ENCODE results near the gene OR6M1.

OR6M1 gene

DNA sequence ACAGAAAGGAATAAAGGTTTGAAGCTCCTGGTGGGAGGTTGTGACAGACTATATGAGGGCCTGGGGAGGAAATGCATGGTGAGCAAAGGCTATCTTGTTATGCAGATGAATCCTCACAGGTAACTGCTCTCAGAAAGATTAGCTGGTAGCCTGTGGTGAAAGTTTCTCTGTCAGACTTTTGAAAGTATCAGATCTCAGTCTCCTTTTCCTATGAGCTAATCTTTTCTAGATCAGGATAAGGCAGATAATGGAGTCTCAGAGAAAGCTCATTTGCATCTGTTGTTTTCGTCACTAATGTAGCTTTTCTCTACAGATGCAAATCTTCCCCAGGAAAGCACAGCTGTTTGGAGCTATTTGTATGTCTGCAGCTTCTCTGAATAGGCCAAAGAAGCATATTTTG lies 30.9 kb downstream of the OR6M1 start:
- no peak for DNase-seq

DNA sequence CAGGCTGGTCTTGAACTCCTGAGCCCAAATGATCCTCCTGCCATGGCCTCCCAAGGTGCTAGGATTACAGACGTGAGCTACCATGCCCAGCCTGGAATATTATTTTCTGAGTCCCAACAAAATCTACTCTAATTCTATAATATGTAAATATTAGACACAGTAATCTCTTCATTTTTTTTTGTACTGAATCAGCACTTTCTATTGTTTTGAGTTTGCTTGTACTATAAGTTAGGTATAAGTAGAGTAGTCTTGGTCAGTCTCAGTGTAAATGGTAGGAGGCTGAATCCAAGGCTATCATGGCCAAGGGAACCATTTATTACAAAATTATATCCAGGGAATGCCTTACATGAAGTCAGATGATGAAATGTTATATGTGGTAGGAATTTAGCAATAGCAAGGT lies 32.2 kb downstream of the OR6M1 start:
- no peak for DNase-seq

GRCh38 chr11:123773026-123773425 lies 33.1 kb downstream of the OR6M1 start:
- DNase-seq = no peak

DNA sequence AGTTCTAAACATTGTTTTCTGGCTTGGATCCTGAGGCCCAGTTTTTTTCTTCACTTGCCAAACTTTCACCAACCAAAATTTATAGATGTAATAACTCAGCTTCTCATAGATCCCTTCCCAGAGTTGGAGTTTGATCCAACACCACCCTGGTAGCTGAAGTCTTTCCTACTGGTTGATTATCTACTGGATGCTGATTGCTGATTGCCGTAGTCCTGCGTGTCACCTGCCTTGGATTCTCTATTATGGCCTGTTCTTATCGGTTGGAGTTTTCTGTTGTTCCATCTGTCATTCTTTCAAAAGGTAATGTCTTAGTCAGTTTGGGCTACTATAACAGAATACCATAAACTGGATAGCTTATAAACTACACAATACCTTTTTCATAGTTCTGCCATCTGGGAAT lies 34.5 kb downstream of the OR6M1 start:
- no peak for DNase-seq

DNA sequence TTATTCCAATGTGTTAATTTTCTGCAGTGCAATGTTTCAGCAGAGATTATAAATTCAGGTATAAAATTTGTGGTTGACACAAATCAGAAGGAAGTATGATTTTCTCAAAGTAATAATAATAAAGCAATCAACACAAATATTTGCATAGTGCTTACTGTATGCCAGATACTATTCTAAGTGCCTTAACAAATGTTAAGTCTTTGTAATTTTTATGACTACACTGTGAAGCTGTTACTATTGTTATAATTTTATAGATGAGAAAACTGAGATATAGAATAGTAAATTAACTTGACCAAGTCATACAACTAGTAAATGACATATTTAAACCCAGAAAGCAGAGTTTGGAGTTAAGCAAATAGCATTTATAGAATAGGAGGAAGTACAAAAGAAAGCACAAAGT lies 35.4 kb downstream of the OR6M1 start:
- DNase-seq = no peak

DNA sequence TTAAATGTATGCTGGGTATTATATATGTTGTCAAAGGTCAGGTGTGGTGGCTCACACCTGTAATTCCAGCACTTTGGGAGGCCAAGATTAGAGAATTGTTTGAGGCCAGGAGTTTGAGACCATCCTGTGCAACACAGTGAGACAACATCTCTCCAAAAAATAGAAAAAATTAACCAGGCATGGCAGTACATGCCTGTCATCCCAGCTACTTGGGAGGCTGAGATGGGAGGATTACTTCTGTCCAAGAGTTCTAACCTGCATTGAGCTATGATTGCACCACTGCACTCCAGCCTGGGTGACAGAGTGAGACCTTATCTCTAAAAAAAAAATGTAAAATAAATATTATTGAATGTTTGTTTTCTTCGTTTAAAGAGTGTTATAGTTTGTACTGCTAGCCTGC lies 40.5 kb downstream of the OR6M1 start:
- no peak for DNase-seq

DNA sequence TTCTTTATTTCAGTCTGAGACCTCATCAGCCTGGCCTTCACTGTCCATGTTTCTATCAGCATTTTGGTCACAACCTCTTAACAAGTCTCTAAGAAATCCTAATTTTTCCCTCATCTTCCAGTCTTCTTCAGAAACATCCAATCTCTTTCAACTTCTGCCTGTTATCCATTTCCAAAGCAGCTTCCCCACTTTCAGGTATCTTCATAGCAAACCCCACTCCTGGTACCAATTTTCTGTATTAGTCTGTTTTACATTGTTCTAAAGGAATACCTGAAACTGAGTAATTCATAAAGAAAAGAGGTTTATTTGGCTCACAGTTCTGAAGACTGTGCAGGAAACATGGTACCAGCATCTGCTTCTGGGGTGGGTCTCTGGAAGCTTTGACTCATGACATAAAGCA lies 43.7 kb downstream of the OR6M1 start:
- DNase-seq = no peak

DNA sequence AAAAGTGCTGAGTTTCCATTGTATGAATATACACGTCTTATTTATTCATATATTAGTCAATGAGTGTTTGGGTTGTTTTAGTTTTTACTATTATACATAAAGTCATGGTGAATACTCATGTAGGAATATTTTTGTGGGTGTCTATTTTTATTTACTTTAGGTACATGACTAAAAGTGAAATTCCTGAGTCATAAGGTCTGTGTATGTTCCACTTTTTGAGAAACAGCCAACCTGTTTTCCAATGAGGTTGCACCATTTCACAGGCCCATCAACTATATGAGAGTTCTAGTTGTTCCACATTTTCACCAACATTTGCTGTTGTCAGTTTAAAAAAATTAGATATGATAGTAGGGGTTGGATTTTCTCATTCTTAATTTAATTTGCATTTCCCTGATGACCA lies 45.3 kb downstream of the OR6M1 start:
- DNase-seq = no peak

DNA sequence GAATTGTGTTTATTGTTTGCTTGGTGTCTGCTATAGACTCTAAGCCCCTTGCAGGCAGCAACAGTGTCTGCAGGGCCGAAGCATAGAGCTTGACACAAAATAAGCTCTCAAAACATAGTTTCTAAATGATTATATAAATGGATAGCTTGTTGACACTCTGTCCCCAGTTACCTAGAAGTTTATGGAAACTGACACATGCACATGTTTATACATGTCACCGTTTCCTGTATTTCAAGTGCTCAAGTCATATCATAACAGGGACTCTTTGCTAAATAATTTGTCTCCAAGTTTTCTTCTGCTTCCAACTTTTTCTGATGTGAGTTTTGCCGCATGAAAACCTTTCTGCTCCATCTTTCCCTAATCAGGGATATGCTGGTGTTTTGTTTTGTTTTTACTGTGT lies 48.2 kb downstream of the OR6M1 start:
- DNase-seq = no peak

DNA sequence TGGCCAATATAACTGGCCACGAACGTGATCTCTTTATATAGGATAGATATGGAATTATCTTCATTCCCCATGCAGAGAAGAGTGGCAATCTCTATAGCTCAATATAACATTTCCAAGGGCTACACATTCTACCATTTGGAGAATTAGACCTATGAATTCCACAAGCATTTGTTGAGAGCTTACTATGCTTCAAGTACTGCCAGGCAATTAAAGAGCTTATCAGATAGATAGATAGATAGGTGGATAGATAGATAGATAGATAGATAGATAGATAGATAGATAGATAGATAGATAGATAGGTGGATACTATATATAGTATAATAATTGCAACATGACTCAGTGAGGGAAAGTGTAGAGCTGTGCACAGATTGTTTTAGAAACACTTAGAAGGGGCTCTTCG lies 50.3 kb downstream of the OR6M1 start:
- no peak for DNase-seq
